BLaER1 treated with 17β-estradiol and CSF1 and Interleukin-3, amounts not matched to agents 10 nM and 100 nM (cell line): ENCODE measurements around the gene TAF3.

ENCODE experiments used
- H3K27ac ChIP-seq, 11 experiments: shearing (Covaris generic); formaldehyde crosslinking; 2 replicates each; pipeline ENCODE4 v1.8.1; 2022
- H3K27me3 ChIP-seq, 11 experiments: shearing (Covaris generic); formaldehyde crosslinking; 2 replicates each; pipeline ENCODE4 v1.8.1; 2022
- H3K36me3 ChIP-seq, 11 experiments: shearing (Covaris generic); formaldehyde crosslinking; 2 replicates each; pipeline ENCODE4 v1.8.1; 2022
- H3K4me1 ChIP-seq, 10 experiments: shearing (Covaris generic); formaldehyde crosslinking; 2 replicates each; pipeline ENCODE4 v1.8.1; 2022
- H3K4me2 ChIP-seq, 11 experiments: shearing (Covaris generic); formaldehyde crosslinking; 2 replicates each; pipeline ENCODE4 v1.8.1; 2022
- H3K4me3 ChIP-seq, 10 experiments: shearing (Covaris generic); formaldehyde crosslinking; 2 replicates each; pipeline ENCODE4 v1.8.1; 2022
- H3K9ac ChIP-seq, 11 experiments: shearing (Covaris generic); formaldehyde crosslinking; 2 replicates each; pipeline ENCODE4 v1.8.1; 2022
- H3K9me3 ChIP-seq, 11 experiments: shearing (Covaris generic); formaldehyde crosslinking; replicated peaks in 1 of 11; 2 replicates each; pipeline ENCODE4 v1.8.1; 2022
- H4K20me1 ChIP-seq, 11 experiments: shearing (Covaris generic); formaldehyde crosslinking; 2 replicates each; pipeline ENCODE4 v1.8.1; 2022
- Cebpa-rat ChIP-seq, 11 experiments: shearing (Covaris generic); IDR thresholded peaks; 2 replicates each; pipeline ENCODE4 v1.8.1; 2022

Gene TAF3

DNA sequence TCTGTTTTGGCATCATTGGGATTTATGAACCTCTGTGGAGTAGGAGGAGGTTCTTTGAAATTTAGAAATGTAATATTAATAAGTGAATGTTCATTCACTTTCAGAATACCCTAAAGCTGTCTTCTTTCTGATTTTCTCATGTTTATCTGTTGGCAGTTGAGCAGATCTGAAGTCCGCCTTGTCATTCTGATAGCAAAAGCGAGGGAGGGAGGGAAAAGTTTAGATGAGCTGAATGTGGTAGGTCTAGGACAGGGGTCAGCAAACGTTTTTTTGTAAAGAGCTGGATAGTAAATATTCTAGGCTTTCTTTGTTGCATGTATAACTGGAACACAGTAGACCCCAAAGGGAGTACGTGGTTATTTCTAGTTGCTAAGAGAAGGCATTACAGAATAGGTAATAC, 141.8 kb downstream of the TAF3 start:
- no peak overlapping the region for H3K9ac ChIP-seq
- H3K9me3 ChIP-seq = peaks cover 5 to 46% (median 18%) of the 10 kb centered on the region in 11 experiments; a peak in 18 of 22 replicates
- peaks cover 9 to 17% (median 14%) of the 10 kb centered on the region in 10 experiments; a peak in 19 of 20 replicates for H3K4me1 ChIP-seq
- no peak for TF ChIP-seq Cebpa-rat (IDR thresholded peaks at IDR 0.05)
- peaks cover 12 to 60% (median 23%) of the 10 kb centered on the region in 11 experiments for H3K36me3 ChIP-seq
- no peak overlapping the region for H3K27ac ChIP-seq
- H3K4me3 ChIP-seq = no peak overlapping the region
- no peaks in the 10 kb centered on the region for H3K27me3 ChIP-seq
- H3K4me2 ChIP-seq = no peak overlapping the region
- no peaks in the 10 kb centered on the region; a peak in 1 of 22 replicates for H4K20me1 ChIP-seq

DNA sequence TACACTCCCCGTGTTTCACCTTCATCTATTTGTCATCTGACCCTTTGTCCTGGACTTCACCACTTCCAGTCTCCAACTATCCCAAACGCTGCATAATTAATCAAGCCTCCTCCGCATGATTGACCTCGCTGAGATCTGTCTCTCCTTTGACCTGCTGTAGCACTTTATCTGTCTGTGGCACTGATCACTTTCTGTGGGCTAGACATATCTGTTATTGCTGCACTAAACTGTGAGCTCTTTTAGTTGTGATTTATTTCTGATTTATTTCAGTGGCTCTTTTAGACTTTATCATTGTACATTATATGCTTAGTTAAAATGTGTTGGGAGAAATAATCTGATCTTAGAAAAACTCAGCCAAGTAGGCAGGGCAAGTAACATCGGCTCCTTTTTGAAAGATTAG, 144.3 kb downstream of the TAF3 start:
- no peaks in the 10 kb centered on the region for H3K27me3 ChIP-seq
- H3K9ac ChIP-seq = no peak overlapping the region
- peaks cover 0 to 9% (median 0%) of the 10 kb centered on the region in 10 experiments; a peak in 4 of 20 replicates for H3K4me1 ChIP-seq
- no peak overlapping the region for H3K4me2 ChIP-seq
- H3K4me3 ChIP-seq = no peak overlapping the region
- H3K27ac ChIP-seq = no peak overlapping the region
- no peaks in the 10 kb centered on the region; a peak in 1 of 22 replicates for H4K20me1 ChIP-seq
- peaks cover 5 to 39% (median 16%) of the 10 kb centered on the region in 11 experiments; a peak in 18 of 22 replicates for H3K9me3 ChIP-seq
- H3K36me3 ChIP-seq = peaks cover 16 to 85% (median 43%) of the 10 kb centered on the region in 11 experiments
- TF ChIP-seq Cebpa-rat (IDR thresholded peaks at IDR 0.05) = no peak

- Histone ChIP-seq H3K4me1 (peaks cover 0 to 12% (median 3%) of the 10 kb centered on the region in 10 experiments; a peak in 8 of 20 replicates), H4K20me1 (no peaks in the 10 kb centered on the region; a peak in 1 of 22 replicates), H3K36me3 (peaks cover 16 to 75% (median 40%) of the 10 kb centered on the region in 11 experiments), H3K9ac (no peak overlapping the region), H3K9me3 (peaks cover 0 to 16% (median 6%) of the 10 kb centered on the region in 11 experiments; a peak in 9 of 22 replicates), H3K4me3 (no peak overlapping the region), H3K27me3 (no peaks in the 10 kb centered on the region), H3K4me2 (no peak overlapping the region), H3K27ac (no peak overlapping the region)
- no peak for TF ChIP-seq Cebpa-rat (IDR thresholded peaks at IDR 0.05)
Measured at GRCh38 chr10:7965457-7965856, 147.2 kb downstream of the TAF3 start.

DNA sequence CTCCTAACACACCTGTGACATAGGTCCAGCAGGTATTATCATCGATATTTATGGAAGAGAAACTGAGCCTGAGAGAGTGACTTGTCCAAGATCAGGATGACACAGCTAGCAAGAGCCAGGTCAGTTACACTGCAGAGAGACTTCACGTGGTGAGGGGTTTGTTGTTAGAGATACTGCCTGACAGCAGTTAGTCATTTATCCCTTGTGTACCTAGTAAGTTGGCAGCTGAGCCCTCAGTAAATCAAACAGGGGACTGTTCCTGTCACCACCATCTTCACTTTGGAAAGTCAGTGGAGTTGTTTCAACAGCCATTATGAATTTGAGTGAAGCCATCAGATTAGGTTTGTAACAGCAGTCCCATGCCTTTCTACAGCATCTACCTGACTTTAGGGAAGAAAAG, 148.7 kb downstream of the TAF3 start:
- Histone ChIP-seq H3K4me3 (no peak overlapping the region), H3K27ac (no peak overlapping the region), H3K27me3 (no peaks in the 10 kb centered on the region), H3K36me3 (peaks cover 16 to 63% (median 40%) of the 10 kb centered on the region in 11 experiments), H4K20me1 (0 out of 22 replicates have a peak, but pooled peaks cover 0 to 6% (median 0%) of the 10 kb centered on the region in 11 experiments), H3K9ac (no peak overlapping the region), H3K4me2 (no peak overlapping the region), H3K9me3 (peaks cover 0 to 11% (median 0%) of the 10 kb centered on the region in 11 experiments; a peak in 6 of 22 replicates), H3K4me1 (peaks cover 0 to 12% (median 3%) of the 10 kb centered on the region in 10 experiments; a peak in 8 of 20 replicates)
- no peak for TF ChIP-seq Cebpa-rat (IDR thresholded peaks at IDR 0.05)

- no peaks in the 10 kb centered on the region for H3K27me3 ChIP-seq
- H3K9me3 ChIP-seq = peaks cover 0 to 11% (median under 1%) of the 10 kb centered on the region in 11 experiments; a peak in 6 of 22 replicates
- H3K4me3 ChIP-seq = no peak overlapping the region
- H3K4me2 ChIP-seq = peak overlapping the region in 3 of 11 experiments; percentile 8 to 32 (median 12); a peak in 3 of 22 replicates
- peaks cover 0 to 12% (median 3%) of the 10 kb centered on the region in 10 experiments; a peak in 8 of 20 replicates for H3K4me1 ChIP-seq
- H4K20me1 ChIP-seq = 0 out of 22 replicates have a peak, but pooled peaks cover 0 to 7% (median 0%) of the 10 kb centered on the region in 11 experiments
- 0 out of 22 replicates have a peak, but pooled peaks of 1 of the 11 experiments have one; percentile 25 for TF ChIP-seq Cebpa-rat (IDR thresholded peaks at IDR 0.05)
- no peak overlapping the region for H3K27ac ChIP-seq
- H3K9ac ChIP-seq = no peak overlapping the region
- peaks cover 16 to 61% (median 40%) of the 10 kb centered on the region in 11 experiments for H3K36me3 ChIP-seq
Measured at GRCh38 chr10:7968510-7969112, 150.3 kb downstream of the TAF3 start.

GRCh38 chr10:7969623-7970022, 151.3 kb downstream of the TAF3 start:
- no peak overlapping the region for H3K4me2 ChIP-seq
- H3K4me1 ChIP-seq = peaks cover 0 to 12% (median 3%) of the 10 kb centered on the region in 10 experiments; a peak in 8 of 20 replicates
- H3K4me3 ChIP-seq = no peak overlapping the region
- no peaks in the 10 kb centered on the region for H3K27me3 ChIP-seq
- H3K36me3 ChIP-seq = peaks cover 7 to 55% (median 30%) of the 10 kb centered on the region in 11 experiments
- TF ChIP-seq Cebpa-rat (IDR thresholded peaks at IDR 0.05) = no peak
- H3K9me3 ChIP-seq = peaks cover 0 to 9% (median 2%) of the 10 kb centered on the region in 11 experiments; a peak in 2 of 22 replicates
- H3K9ac ChIP-seq = no peak overlapping the region
- no peak overlapping the region for H3K27ac ChIP-seq
- H4K20me1 ChIP-seq = 0 out of 22 replicates have a peak, but pooled peaks cover 0 to 7% (median 0%) of the 10 kb centered on the region in 11 experiments

DNA sequence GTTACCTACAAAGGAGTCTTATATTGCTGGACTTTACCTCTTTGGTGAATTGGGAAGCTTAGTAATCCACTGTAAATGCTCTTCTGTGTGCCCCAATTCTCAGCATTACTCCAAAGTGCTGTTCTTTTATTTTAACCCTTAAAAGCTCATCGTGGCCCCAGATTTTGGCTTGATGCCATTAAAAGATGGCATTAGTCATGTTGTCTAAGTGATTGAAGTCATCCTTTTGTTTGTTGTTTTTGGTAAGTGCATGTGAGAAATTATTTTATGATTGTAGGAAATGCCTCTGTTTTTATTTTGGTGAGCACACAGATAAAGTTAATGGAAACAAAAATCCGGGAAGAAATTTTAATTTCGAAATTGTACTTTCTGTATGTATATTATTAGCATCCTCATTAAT, 153.6 kb downstream of the TAF3 start:
- H3K4me2 ChIP-seq = no peak overlapping the region
- peaks cover 0 to 5% (median 0%) of the 10 kb centered on the region in 11 experiments; a peak in 1 of 22 replicates for H3K9me3 ChIP-seq
- H3K4me3 ChIP-seq = no peak overlapping the region
- no peak for TF ChIP-seq Cebpa-rat (IDR thresholded peaks at IDR 0.05)
- H3K9ac ChIP-seq = no peak overlapping the region
- no peaks in the 10 kb centered on the region for H3K27me3 ChIP-seq
- H4K20me1 ChIP-seq = 0 out of 22 replicates have a peak, but pooled peaks cover 0 to 7% (median 0%) of the 10 kb centered on the region in 11 experiments
- peaks cover under 1 to 32% (median 13%) of the 10 kb centered on the region in 11 experiments; a peak in 18 of 22 replicates for H3K36me3 ChIP-seq
- no peak overlapping the region for H3K27ac ChIP-seq
- peaks cover 0 to 12% (median 3%) of the 10 kb centered on the region in 10 experiments; a peak in 8 of 20 replicates for H3K4me1 ChIP-seq

- H3K9ac ChIP-seq = no peak overlapping the region
- H3K27me3 ChIP-seq = no peaks in the 10 kb centered on the region
- no peak overlapping the region for H3K4me3 ChIP-seq
- peaks cover 0 to 5% (median 0%) of the 10 kb centered on the region in 11 experiments; a peak in 1 of 22 replicates for H3K9me3 ChIP-seq
- no peak overlapping the region for H3K27ac ChIP-seq
- peaks cover 5 to 32% (median 13%) of the 10 kb centered on the region in 11 experiments; a peak in 20 of 22 replicates for H3K36me3 ChIP-seq
- no peak overlapping the region for H3K4me2 ChIP-seq
- TF ChIP-seq Cebpa-rat (IDR thresholded peaks at IDR 0.05) = no peak
- H4K20me1 ChIP-seq = 0 out of 22 replicates have a peak, but pooled peaks cover 0 to 7% (median 0%) of the 10 kb centered on the region in 11 experiments
- H3K4me1 ChIP-seq = peaks cover 0 to 12% (median 3%) of the 10 kb centered on the region in 10 experiments; a peak in 8 of 20 replicates
Measured at GRCh38 chr10:7972367-7972766, 154.1 kb downstream of the TAF3 start.

- 0 out of 22 replicates have a peak, but pooled peaks cover 0 to 4% (median 0%) of the 10 kb centered on the region in 11 experiments for H4K20me1 ChIP-seq
- H3K4me2 ChIP-seq = no peak overlapping the region
- no peaks in the 10 kb centered on the region for H3K27me3 ChIP-seq
- no peaks in the 10 kb centered on the region for H3K4me1 ChIP-seq
- H3K36me3 ChIP-seq = peaks cover 20 to 53% (median 29%) of the 10 kb centered on the region in 11 experiments
- no peak overlapping the region for H3K4me3 ChIP-seq
- no peaks in the 10 kb centered on the region for H3K9me3 ChIP-seq
- TF ChIP-seq Cebpa-rat (IDR thresholded peaks at IDR 0.05) = no peak
- H3K27ac ChIP-seq = no peak overlapping the region
- H3K9ac ChIP-seq = no peak overlapping the region
Measured at GRCh38 chr10:7980196-7980595, 161.9 kb downstream of the TAF3 start.
